GM12878 (cell line): Measurements from ENCODE around the gene STRADB.
"Not testable (repeated sequence)": the region's sequence is repeated elsewhere in the genome, so short reads cannot be mapped to it uniquely, and the experiment has no call there.

ENCODE experiments used
- CREB1 ChIP-seq: IDR thresholded peaks from 2 replicates; pipeline ENCODE4 v1.6.1; 2012; ENCODE audit warnings: low read depth, mild to moderate bottlenecking, inconsistent platforms
- ESRRA ChIP-seq: IDR thresholded peaks from 2 replicates; pipeline ENCODE4 v1.6.1; 2012; ENCODE audit warnings: mild to moderate bottlenecking, low read length, improper control_type of control experiment
- EZH2 ChIP-seq: IDR thresholded peaks from 2 replicates; pipeline ENCODE4 v1.6.1; 2012; ENCODE audit warnings: low read depth, mild to moderate bottlenecking, control low read depth, inconsistent platforms, low read length, borderline replicate concordance; ENCODE audit not compliant: control insufficient read depth
- POLR2A ChIP-seq: IDR thresholded peaks from 2 replicates; pipeline ENCODE4 v1.6.1; 2011; ENCODE audit warnings: low read depth, mild to moderate bottlenecking, low read length
- POLR2AphosphoS5 ChIP-seq: IDR thresholded peaks from 2 replicates; pipeline ENCODE4 v1.6.1; 2011; ENCODE audit warnings: mild to moderate bottlenecking, low read length, inconsistent platforms
- REST ChIP-seq: IDR thresholded peaks from 2 replicates; pipeline ENCODE4 v1.6.1; 2012; ENCODE audit warnings: mild to moderate bottlenecking, low read depth, low read length
- USF2 ChIP-seq: IDR thresholded peaks from 2 replicates; pipeline ENCODE4 v1.6.1; 2011; ENCODE audit warnings: low read depth, low read length, improper control_type of control experiment, borderline replicate concordance
- ZNF622 ChIP-seq: fragments of 450-650 bp; IDR thresholded peaks from 2 replicates; pipeline ENCODE4 v1.6.1; 2017; ENCODE audit warnings: mild to moderate bottlenecking, inconsistent platforms
- TF ChIP-seq, protein P1 (sequence below), 3 experiments: IDR thresholded peaks in 2 of 3; conservative IDR thresholded peaks in 1 of 3; 2 replicates each; pipeline ENCODE4 v1.5.1; 2011; ENCODE audit warnings: low read depth in 3 of 3, low read length in 3 of 3, mild to moderate bottlenecking in 3 of 3, control low read depth in 2 of 3, moderate library complexity in 2 of 3, inconsistent platforms in 1 of 3, mixed read lengths in 1 of 3; ENCODE audit not compliant: control insufficient read depth in 2 of 3, insufficient read depth in 1 of 3; ENCODE audit errors: extremely low read depth in 1 of 3
- TF ChIP-seq, protein P2 (sequence below): fragments of 450-650 bp; IDR thresholded peaks from 2 replicates; pipeline ENCODE4 v1.6.1; 2017; ENCODE audit warnings: mild to moderate bottlenecking, moderate library complexity
- TF ChIP-seq, protein P3 (sequence below): IDR thresholded peaks from 2 replicates; pipeline ENCODE4 v1.6.1; 2011; ENCODE audit warnings: mild to moderate bottlenecking, low read depth, low read length, moderate library complexity; ENCODE audit not compliant: insufficient replicate concordance

DNA sequence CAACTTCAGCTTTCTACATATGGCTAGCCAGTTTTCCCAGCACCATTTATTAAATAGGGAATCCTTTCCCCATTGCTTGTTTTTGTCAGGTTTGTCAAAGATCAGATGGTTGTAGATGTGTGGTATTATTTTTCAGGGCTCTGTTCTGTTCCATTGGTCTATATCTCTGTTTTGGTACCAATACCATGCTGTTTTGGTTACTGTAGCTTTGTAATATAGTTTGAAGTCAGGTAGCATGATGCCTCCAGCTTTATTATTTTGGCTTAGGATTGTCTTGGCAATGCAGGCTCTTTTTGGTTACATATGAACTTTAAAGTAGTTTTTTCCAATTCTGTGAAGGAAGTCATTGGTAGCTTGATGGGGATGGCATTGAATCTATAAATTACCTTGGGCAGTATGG lies 23.2 kb upstream of the STRADB start:
- not testable (repeated sequence) for TF ChIP-seq EZH2, CREB1, ESRRA, POLR2AphosphoS5, REST, ZNF622, USF2, POLR2A
- TF ChIP-seq, protein P1, sequence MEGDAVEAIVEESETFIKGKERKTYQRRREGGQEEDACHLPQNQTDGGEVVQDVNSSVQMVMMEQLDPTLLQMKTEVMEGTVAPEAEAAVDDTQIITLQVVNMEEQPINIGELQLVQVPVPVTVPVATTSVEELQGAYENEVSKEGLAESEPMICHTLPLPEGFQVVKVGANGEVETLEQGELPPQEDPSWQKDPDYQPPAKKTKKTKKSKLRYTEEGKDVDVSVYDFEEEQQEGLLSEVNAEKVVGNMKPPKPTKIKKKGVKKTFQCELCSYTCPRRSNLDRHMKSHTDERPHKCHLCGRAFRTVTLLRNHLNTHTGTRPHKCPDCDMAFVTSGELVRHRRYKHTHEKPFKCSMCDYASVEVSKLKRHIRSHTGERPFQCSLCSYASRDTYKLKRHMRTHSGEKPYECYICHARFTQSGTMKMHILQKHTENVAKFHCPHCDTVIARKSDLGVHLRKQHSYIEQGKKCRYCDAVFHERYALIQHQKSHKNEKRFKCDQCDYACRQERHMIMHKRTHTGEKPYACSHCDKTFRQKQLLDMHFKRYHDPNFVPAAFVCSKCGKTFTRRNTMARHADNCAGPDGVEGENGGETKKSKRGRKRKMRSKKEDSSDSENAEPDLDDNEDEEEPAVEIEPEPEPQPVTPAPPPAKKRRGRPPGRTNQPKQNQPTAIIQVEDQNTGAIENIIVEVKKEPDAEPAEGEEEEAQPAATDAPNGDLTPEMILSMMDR (IDR thresholded peaks at IDR 0.05 in 2 of 3, conservative IDR thresholded peaks at IDR 0.05 in 1 of 3; ENCODE audit: control insufficient read depth in 2 of 3, extremely low read depth in 1 of 3, insufficient read depth in 1 of 3, low read depth in 3 of 3, low read length in 3 of 3): not testable (repeated sequence)
- TF ChIP-seq, protein P2, sequence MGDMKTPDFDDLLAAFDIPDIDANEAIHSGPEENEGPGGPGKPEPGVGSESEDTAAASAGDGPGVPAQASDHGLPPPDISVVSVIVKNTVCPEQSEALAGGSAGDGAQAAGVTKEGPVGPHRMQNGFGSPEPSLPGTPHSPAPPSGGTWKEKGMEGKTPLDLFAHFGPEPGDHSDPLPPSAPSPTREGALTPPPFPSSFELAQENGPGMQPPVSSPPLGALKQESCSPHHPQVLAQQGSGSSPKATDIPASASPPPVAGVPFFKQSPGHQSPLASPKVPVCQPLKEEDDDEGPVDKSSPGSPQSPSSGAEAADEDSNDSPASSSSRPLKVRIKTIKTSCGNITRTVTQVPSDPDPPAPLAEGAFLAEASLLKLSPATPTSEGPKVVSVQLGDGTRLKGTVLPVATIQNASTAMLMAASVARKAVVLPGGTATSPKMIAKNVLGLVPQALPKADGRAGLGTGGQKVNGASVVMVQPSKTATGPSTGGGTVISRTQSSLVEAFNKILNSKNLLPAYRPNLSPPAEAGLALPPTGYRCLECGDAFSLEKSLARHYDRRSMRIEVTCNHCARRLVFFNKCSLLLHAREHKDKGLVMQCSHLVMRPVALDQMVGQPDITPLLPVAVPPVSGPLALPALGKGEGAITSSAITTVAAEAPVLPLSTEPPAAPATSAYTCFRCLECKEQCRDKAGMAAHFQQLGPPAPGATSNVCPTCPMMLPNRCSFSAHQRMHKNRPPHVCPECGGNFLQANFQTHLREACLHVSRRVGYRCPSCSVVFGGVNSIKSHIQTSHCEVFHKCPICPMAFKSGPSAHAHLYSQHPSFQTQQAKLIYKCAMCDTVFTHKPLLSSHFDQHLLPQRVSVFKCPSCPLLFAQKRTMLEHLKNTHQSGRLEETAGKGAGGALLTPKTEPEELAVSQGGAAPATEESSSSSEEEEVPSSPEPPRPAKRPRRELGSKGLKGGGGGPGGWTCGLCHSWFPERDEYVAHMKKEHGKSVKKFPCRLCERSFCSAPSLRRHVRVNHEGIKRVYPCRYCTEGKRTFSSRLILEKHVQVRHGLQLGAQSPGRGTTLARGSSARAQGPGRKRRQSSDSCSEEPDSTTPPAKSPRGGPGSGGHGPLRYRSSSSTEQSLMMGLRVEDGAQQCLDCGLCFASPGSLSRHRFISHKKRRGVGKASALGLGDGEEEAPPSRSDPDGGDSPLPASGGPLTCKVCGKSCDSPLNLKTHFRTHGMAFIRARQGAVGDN: not testable (repeated sequence)
- TF ChIP-seq, protein P3, sequence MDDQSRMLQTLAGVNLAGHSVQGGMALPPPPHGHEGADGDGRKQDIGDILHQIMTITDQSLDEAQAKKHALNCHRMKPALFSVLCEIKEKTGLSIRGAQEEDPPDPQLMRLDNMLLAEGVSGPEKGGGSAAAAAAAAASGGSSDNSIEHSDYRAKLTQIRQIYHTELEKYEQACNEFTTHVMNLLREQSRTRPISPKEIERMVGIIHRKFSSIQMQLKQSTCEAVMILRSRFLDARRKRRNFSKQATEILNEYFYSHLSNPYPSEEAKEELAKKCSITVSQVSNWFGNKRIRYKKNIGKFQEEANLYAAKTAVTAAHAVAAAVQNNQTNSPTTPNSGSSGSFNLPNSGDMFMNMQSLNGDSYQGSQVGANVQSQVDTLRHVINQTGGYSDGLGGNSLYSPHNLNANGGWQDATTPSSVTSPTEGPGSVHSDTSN: not testable (repeated sequence)
